Activated CD8-positive, alpha-beta memory T cell treated with anti-CD3 and anti-CD28 coated beads, Interleukin-2, amount 50 U/mL, for 48 hours (primary cell): Measurements from ENCODE around the gene FLT3LG.
A peak's percentile ranks its signal among the peaks of the same experiment; 100 is the strongest.

Experiments
- DNase-seq: peaks from one replicate; pipeline ENCODE4 v3.0.0-alpha.2; 2020

The FLT3LG gene, protein sequence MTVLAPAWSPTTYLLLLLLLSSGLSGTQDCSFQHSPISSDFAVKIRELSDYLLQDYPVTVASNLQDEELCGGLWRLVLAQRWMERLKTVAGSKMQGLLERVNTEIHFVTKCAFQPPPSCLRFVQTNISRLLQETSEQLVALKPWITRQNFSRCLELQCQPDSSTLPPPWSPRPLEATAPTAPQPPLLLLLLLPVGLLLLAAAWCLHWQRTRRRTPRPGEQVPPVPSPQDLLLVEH

DNA sequence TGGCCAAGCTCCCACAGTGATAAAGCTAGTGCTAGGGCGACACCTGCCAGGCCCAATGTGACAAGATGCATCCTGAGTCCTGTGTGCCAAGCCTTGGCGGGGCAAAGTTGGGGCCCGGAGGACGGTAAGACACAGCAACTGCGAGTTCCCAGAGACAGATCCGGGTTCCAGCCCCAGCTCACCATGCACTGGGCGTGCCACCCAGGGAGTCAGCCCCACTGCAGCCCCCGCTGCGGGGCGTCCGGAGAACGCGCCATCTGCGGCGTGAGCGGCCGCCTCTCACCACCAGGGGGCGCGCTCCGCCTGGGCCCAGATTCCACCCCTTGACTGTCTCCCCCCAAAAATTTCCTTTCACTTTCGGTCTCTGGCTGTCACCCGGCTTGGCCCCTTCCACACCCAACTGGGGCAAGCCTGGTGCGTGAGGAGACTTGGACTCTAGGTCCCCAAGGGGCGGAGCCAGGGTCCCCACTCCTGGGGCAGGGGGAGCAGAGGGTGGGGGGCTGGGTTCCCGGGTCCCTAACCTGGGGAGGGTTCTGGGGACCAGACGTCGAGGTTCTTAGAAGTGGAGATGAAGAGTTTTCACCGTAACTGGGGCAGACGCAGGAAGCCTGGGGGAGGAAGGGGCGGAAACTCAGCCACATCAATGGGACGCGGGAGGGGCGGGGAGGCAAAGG lies at the start of gene FLT3LG:
Gene FLT3LG, plus strand, starts transcription at position 348 of the 674 bp plus-strand sequence. CDS start 425 bp downstream, outside the sequence.
- peak; percentile 98 for DNase-seq

DNA sequence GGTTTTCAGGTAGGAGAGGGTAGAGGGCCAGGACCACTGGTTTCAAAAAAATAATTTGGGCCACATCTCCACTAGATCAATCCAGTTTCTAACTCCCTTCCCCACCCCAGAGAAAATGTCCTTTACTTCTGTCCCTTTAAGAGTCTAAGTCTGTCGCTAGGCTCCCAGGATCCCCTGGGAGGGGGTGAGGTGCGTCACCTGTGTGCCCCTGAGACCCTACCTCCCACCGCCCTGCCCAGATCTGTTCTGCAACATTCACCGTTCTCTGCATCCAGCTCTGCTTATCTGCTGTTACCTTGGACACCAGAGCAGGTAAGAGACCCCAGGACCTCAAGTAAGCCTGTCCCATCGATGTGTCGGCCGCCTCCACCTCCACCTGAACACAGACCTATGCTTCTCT lies 48.8 kb upstream of the FLT3LG start, which contains the start of gene GFY:
Gene GFY, plus strand, starts transcription at position 211 of the 400 bp plus-strand sequence. CDS start 1,043 bp downstream, outside the sequence.
- DNase-seq = no peak

DNA sequence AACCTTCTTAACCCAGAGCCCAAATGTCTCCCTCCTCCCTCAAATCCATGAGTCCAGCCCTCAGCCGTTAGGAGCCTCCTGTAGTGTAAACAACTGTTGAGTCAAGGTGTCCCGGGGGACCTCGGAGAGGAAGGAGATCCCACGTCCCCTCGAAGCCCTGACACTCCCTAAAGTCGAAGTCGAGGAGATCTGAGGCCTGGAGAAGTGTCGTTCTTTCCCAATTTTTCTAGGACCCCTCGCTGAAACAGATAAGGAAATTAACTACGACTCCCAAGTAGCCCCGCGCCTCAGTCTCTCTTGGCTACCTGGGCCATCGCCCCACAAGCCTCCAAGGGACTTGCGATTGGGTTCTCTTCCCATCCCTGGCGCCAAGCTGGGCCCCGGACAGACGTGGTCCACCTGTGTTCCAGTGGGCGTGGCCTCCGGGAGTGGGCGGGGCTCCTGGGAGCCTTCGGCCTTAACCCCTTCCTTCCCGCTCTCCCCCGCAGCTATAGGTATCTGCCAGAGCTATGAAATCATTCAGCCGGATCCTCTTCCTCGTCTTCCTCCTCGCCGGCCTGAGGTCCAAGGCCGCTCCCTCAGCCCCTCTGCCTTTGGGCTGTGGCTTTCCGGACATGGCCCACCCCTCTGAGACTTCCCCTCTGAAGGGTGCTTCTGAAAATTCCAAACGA lies 48.0 kb upstream of the FLT3LG start:
- DNase-seq = peak; percentile 75

DNA sequence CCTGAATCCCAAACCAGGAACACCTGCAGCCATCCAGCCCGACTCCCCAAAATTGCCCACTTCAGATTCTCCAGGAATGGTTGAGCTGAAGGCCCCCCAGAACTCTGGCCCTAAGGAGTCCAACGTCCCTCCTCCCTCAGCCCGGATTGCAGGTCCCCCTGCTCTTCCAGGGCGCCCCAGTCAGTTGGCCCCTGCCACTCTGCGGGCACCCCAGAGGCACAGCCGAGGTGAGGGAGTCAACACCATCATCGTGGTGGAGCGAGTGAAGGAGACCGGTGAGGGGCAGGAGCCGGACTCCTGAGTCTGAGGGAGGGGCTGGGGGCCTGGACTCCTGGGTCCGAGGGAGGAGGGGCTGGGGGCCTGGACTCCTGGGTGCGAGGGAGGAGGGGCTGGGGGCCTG lies 46.7 kb upstream of the FLT3LG start:
- DNase-seq = no peak

DNA sequence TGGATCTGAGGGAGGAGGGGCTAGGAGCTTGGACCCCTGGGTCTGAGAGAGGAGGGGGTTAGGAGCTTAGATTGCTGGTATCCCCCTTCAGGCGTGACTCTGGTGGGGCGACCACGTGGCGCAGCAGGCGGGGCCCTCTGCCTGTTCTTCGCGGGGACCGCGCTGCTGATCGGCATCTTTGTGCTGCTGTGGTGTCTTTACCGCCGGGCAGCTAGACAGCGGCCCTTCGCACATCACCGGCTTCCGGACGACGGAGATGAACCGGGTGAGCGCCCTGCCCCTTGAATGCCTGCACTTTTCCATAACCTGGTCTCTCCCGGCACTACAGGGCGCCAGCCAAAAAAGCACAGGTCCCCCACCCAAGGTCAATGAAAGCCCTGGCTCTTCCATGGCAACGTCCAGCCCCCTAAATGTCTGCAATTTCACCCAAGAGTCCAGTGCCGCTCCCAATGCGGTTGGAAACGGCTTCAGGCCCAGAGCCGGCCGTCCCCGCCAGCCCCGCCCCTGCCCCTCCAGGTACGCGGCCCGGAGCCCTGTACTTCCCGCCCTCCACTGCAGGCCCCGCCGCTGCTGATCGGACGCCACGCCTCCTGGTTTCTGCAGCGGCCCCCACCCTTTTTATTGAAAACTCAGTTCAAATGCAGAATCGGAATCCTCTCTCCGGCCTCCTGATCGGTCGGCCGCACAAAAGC lies 46.0 kb upstream of the FLT3LG start:
- no peak for DNase-seq

DNA sequence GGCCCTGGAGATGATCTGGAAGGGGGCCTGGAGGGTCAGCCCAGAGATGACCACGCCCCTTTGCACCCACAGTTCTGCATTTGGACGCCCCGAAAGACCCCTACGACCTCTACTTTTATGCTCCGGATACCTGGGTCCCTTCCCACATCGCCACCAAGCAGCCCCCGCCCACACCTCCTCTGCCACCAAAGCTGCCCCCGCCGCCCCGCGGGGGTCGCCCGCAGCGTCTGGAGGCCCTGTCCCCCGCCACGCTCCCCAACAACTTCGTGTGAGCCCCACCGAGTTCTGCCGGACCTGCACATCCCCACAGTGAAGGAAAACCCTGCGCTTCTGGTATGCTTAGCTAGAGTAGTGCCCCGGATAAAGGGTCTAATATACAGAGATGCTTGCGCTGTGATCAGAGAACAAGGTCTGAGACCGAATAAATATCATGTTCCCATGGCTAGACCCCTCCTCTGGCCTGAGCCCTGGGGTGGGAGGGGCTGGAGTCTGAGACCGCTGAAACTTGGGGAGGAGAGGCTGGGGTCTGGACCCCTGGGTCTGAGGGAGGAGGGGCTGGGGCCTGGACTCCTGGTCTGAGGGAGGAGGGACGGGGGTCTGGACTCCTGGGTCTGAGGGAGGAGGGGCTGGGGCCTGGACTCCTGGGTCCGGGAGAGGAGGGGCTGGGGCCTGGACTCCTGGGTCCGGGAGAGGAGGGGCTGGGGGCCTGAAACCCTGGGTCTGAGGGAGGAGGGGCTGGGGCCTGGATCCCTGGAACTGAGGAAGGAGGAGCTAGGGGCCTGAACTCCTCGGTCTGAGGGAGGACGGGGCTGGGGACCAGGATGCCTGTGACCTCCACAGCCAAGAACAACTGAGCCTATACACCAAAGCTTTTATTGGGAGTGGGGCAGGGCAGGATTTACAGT lies 45.2 kb upstream of the FLT3LG start:
- DNase-seq = no peak

DNA sequence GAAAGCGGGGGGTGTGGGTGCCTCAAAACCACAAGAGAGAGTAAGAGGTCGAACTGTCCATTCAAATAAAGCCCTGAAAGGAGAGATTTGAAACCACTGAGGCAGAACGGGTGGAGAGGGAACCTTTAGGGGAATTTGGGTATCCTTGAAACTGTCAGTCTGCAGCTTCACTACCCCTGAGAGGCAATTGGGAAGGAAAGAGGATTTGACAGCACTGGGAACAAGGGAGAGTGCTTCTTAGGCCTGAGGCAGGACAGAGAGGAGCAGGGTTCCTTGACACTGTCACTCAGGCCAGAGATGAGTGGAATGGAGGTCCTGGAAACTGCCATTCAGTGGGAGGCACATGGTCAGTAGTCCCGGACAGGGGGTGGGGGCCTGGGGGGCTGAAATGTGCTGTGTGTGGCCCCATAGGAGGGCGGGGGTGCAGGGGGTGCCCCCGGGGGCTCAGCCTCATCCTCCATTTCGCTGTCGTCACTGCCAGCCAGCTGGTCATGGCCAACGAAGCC lies 43.8 kb upstream of the FLT3LG start:
- DNase-seq = no peak

DNA sequence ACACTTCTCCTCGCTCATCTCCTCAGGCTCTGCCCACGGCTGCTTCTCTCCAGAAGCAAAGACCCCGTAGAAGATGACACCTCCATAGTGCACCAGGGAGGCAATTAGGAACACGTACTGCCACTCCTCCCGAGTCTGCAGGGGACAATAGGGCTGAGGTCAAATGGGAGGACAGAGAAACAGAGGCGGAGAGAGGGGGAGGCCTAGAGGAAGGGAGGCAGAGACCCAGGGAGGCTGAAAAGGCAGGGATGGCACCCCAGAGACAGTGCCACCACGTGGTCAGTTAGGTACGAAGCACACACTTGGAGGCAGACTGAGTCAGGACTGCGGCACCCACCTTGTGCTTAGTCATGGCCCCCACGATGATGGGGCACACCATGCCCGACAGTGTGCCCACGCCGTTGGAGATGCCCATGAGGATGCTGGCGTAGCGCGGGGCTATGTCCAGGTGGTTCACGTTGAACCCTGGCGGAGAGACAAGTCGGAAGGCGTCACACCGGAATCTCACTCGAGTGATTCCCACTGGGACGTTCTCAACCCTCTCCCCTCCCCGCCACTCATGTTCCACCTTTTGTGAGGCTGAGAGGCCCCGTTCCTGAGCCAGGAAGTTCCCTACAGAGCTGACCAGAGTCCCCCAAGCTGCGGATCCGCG lies 43.2 kb upstream of the FLT3LG start:
- DNase-seq = no peak

DNA sequence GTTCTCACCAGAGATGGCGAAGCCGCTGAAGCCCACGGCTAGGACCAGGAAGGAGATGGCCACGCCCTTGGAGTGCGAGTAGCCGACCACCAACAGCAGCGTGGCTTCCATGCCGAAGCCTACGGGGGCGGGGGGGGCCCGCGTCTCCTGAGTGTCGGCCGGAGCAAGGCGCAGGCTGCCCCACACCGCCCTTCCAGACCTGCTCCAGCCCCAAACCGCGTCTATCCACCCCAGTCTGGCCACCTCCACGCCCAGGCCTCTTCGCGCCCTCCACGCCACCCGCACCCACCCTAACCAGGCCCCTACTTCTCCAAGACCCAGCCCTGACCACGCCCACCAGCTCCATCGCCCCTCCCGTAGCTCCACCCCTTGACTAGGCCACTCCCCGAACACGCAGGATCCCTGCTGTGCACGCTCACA lies 42.7 kb upstream of the FLT3LG start:
- DNase-seq = no peak

DNA sequence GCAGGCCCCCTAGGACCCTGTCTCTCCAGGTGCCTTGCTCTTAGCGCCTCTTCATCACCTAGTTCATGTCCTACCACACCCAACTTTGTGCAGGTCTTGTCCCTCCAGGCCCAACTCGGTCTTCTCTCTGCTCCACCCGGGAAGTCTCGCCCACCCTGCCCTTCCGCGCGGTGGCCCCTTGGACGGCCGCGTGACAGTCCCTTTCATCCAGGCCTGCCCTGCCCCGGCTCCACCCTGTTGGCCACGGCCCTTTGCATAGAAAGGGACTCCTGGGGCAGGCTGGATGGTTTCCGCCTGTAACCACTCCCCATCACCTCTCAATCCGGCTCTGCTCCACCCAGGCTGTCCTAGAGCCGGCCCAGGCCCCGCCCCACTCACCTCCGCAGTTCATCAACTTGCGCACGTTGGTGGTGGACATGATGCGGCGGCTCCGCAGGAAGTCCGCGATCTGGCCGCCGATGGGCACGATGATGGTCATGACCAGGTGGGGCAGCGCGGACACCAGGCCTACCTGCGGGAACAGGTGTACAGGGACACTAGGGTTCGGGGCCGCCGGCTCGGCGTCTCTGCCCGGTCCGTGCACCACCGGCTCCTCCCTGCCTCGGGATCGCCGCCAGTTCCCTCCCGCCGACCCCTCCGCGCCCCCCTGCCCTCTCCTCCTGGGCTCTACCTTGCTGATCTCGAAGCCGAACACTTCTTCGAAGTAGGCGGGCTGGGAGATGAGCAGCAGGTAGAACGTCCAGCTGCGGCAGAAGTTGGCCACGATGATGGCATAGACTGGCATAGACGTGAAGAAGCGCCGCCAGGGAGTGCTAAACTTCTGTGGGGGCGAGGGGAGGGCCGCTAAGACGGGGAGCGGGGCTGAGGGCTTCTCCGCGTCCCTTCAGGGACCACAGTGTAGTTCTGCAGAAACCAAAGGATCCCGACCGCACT lies 41.6 kb upstream of the FLT3LG start:
- no peak for DNase-seq

DNA sequence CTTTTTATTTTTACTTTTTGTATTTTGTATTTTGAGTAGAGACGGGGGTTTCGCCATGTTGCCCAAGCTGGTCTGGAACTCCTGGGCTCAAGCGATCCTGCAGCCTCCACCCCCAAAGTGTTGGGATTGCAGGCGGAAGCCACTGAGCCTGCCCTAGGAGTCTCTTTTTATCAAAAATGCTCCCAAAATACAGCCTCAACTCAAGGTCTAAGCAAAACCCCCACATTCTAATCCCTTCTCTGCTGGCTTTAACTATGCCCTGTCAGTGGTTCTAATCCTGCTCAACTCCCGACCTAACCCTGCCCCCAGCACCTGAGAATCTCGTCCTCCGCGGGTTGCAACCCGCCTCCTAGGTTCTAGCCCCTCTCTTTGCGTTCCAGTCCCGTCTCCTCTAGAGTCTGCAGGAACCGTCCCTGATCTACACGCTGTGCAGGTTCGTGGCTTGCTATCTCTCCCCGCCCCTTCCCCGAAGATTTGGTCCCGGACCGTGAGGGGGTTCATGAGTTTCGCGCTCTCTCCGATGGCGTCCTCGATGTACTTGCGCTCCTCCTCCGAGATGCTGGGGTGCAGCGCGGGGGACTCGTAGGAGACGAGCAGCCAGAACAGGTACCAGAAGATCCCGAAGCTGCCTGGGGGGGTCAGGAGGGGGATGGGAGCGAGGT lies 40.6 kb upstream of the FLT3LG start:
- DNase-seq = no peak

DNA sequence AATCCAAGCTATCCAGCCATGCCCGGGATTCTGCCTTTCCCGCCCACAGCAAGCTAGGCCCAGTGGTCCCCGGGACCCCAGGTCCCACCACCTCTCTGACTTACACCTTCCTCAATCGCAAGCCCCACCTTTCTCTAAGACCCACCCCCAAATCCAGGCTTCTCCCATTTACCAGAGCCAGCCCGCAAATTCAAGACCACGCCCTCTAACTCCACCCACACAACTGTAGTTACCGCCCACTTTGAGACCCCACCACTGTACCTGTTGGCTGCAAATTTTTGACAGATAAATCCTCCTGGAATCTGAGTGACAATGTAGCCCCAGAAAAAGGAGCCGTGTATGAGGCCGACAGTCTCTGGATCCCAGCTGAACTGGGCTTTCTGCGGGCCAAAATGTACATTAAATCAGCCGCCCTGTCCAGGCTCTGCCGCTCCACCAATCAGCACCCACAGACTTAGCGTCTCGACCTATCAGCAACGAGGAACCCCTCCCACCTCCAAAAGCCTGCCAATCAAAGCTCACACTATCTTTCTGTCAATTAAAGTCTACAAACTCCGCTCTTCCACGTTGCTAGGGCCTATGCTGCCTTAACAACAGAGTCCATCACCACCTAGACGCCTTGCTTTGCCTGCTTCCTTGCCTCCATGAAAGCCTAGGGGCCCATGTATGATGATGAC lies 39.0 kb upstream of the FLT3LG start:
- DNase-seq = no peak

DNA sequence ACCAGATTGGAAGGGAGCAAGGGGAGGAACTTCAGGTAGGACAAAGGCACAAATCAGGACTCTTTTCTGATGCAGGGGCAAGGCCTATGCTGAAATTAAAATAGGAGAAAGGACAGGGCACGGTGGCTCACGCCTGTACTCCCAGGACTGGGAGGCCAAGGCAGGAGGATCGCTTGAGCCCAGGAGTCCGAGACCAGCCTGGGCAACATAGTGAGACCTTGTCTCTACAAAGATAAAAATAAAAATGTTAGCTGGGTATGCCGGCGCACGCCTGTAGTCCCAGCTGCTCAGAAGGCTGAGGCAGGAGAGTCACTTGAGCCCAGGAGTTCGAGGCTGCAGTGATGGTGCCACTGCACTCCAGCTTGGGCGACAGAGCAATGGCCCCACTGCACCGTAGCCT lies 38.3 kb upstream of the FLT3LG start:
- DNase-seq = no peak

DNA sequence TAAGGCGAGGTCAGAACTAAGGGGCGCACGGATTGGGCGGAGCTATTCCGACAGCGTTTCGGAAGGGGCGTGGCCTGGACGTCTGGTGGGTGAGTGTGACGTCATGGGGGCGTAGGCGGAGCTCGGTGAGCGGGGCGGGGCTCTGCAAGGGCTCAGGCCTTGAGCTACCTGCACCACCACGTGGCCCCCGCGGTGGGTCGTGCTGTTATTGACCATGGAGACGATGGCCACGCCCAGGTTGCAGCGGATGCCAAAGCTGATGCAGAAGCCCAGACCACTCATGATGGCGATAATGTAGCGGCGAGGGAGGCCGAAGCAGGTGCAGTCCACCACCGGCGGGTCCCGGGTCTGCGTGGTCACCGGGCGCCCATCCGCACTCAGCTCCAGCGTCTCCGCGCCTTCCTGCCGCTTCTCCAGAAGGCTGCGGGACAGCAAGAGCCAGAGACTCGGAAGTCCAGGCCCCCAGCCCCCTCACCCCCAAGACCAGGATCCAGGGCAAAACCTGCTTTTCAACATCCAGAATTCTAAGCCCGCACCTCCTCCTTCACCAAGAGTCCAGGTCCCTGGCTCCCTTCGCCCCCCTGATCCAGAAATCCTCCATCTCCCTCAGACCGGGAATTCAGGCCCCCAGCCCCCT lies 37.5 kb upstream of the FLT3LG start:
- DNase-seq = peak; percentile 92

DNA sequence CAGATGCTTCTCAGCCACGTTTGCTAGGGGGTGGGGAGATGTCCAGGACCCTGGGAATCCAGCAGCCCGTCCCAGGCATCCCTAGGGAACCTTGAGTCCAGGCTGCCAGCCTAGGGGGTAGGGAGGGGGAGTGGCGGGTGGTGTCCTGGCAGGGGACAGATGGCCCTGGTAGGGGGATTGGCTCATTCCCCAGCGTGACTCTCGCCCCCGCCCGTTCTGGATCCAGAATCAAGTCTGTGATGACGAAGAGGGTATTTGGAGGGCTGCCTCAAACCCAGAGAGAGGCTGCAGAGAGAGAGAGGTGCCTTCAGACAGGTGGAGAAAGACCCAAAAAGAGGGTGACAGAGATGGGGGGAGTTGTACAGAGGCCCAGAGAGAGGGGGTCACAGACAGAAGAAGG lies 36.8 kb upstream of the FLT3LG start:
- DNase-seq = no peak

DNA sequence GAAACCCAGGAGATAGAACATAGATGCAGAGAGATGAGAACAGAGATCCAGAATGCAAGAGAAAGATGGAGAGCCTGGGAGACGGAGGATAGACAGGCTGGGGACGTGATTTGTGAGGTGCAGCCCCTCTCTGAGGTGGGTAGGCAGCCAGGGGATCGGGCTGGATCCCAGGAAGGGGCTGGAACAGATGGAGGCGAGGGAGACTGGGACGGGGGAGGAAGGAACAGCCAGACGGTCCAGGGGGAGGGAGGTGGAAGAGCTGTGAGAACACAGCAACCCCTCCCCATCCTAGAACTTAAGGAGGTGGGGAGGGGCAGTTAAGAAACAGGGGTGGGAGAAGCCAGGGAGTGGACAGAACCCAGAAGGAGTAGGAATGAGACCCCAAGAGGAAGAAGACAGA lies 35.8 kb upstream of the FLT3LG start:
- no peak for DNase-seq

DNA sequence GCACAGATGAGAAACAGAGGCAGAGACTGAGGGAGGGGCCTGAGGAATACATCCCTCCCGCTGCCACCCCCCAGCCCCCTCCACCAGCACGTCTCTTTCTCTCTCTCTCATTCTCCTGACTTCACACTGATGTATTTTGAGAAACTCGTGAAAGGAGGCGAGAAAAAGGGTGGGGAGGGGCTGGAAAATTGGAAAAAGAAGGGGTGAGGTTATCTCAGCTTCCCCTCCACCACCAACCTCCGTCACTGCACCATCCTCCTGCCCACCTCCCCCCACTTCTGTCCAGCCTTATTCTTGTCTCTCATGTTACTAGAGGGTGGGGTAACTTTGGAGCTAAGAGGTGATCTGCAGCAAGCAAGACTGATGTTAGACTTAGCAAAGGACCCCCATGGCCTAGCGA lies 34.2 kb upstream of the FLT3LG start:
- DNase-seq = no peak

DNA sequence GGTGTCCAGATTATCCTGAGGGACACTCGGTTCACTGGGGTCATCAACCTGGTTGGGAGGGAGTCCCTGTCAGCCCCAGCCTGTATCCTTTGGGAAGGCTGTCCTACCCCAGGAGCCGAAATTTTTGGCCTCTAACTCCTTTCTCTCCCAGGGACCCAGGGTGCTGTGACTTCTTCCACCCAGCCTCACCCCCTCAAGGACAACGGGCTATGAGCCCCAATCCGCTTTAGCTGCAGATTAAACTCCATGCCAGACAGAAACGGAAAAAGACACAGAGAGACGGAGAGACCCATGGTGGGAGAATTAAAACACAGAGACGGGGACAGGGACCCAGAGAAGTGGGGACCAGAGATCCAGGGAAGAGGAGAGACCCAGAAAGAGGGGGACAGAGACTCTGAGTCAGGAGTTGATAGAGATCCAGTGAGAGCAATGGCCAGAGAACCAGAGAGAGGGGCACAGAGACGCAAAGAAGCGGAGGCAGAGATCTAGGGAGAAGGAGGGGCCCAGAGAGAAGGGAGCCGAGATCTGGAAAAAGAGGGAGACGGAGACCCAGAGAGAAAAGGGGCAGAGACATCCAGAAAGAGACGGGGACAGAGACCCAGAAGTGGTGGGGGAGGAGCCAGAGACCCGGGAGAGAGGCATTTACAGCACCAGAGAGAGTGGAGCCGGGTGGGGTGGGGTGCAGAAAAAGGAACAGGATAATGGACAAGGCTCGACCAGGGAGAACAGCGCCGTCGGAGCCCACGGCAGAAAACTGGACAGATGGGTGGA lies 33.4 kb upstream of the FLT3LG start:
- no peak for DNase-seq
